ENCODE measurements around the gene SEPTIN7.

Gene SEPTIN7

GRCh38 chr7:35800718-35801391 lies at the start of gene SEPTIN7:
Gene SEPTIN7 (plus strand): TSS chr7:35801057. CDS start chr7:35801210, 153 bp downstream.
- H3K79me2 ChIP-seq (ENCODE audit: insufficient read depth, low read length): peaks cover 77% of the 10 kb centered on the region
- no peaks in the 10 kb centered on the region for H3K27me3 ChIP-seq (ENCODE audit: insufficient read depth, low read length, poor library complexity)
- peak within 1 kb of the TSS; percentile 96 for H2AFZ ChIP-seq (ENCODE audit: low read depth, low read length)
- peak within 1 kb of the TSS; percentile 85 to 89 for H3K4me3 ChIP-seq (ENCODE audit: low read depth in 1 of 2, low read length in 2 of 2)
- H3K36me3 ChIP-seq (ENCODE audit: insufficient read depth, low read length): peaks cover 9% of the 10 kb centered on the region; the same call in 1 of the 2 replicates
- peak within 1 kb of the TSS; percentile 81 for H3K4me2 ChIP-seq (ENCODE audit: insufficient read depth, low read length)
- H3K9ac ChIP-seq (ENCODE audit: low read depth, low read length): peak within 1 kb of the TSS; percentile 97
- peaks cover 51% of the 10 kb centered on the region for H3K4me1 ChIP-seq (ENCODE audit: insufficient read depth, low read length)
- peak; percentile 88 for ATAC-seq (ENCODE audit: insufficient read depth, low read depth)
- peak within 1 kb of the TSS; percentile 99 for H3K27ac ChIP-seq (ENCODE audit: low read length)
- no peaks in the 10 kb centered on the region for H3K9me3 ChIP-seq (ENCODE audit: insufficient read depth, low read length, severe bottlenecking)
- TF ChIP-seq EZH2 (IDR thresholded peaks at IDR 0.05; ENCODE audit: borderline replicate concordance, low read depth, low read length, severe bottlenecking): no peak
- TF ChIP-seq CTCF (IDR thresholded peaks at IDR 0.05; ENCODE audit: borderline replicate concordance, extremely low read depth, low read length, poor library complexity, severe bottlenecking): no peak
- peak; percentile 99 for DNase-seq
- H4K20me1 ChIP-seq (ENCODE audit: insufficient read depth, low read length): peaks cover 36% of the 10 kb centered on the region

GRCh38 chr7:35752742-35753141 lies 48.1 kb upstream of the SEPTIN7 start:
- Histone ChIP-seq H4K20me1 (ENCODE audit: insufficient read depth, low read length) (no peaks in the 10 kb centered on the region), H2AFZ (ENCODE audit: low read depth, low read length) (no peak overlapping the region), H3K79me2 (ENCODE audit: insufficient read depth, low read length) (no peaks in the 10 kb centered on the region), H3K9me3 (ENCODE audit: insufficient read depth, low read length, severe bottlenecking) (no peaks in the 10 kb centered on the region), H3K36me3 (ENCODE audit: insufficient read depth, low read length) (no peaks in the 10 kb centered on the region), H3K9ac (ENCODE audit: low read depth, low read length) (no peak overlapping the region), H3K4me3 (ENCODE audit: low read depth in 1 of 2, low read length in 2 of 2) (no peak overlapping the region), H3K27ac (ENCODE audit: low read length) (no peak overlapping the region), H3K4me1 (ENCODE audit: insufficient read depth, low read length) (no peaks in the 10 kb centered on the region), H3K27me3 (ENCODE audit: insufficient read depth, low read length, poor library complexity) (no peaks in the 10 kb centered on the region), H3K4me2 (ENCODE audit: insufficient read depth, low read length) (no peak overlapping the region)
- ATAC-seq (ENCODE audit: insufficient read depth, low read depth) (no peak), DNase-seq (no peak)
- no peak for TF ChIP-seq EZH2 (IDR thresholded peaks at IDR 0.05; ENCODE audit: borderline replicate concordance, low read depth, low read length, severe bottlenecking)
- TF ChIP-seq CTCF (IDR thresholded peaks at IDR 0.05; ENCODE audit: borderline replicate concordance, extremely low read depth, low read length, poor library complexity, severe bottlenecking): no peak

- H4K20me1 ChIP-seq (ENCODE audit: insufficient read depth, low read length): no peaks in the 10 kb centered on the region
- no peak for ATAC-seq (ENCODE audit: insufficient read depth, low read depth)
- H3K27me3 ChIP-seq (ENCODE audit: insufficient read depth, low read length, poor library complexity): no peaks in the 10 kb centered on the region
- no peak overlapping the region for H3K4me2 ChIP-seq (ENCODE audit: insufficient read depth, low read length)
- H3K36me3 ChIP-seq (ENCODE audit: insufficient read depth, low read length): no peaks in the 10 kb centered on the region
- no peaks in the 10 kb centered on the region for H3K79me2 ChIP-seq (ENCODE audit: insufficient read depth, low read length)
- no peaks in the 10 kb centered on the region for H3K4me1 ChIP-seq (ENCODE audit: insufficient read depth, low read length)
- DNase-seq: no peak
- no peak overlapping the region for H3K9ac ChIP-seq (ENCODE audit: low read depth, low read length)
- TF ChIP-seq EZH2 (IDR thresholded peaks at IDR 0.05; ENCODE audit: borderline replicate concordance, low read depth, low read length, severe bottlenecking): no peak
- no peak for TF ChIP-seq CTCF (IDR thresholded peaks at IDR 0.05; ENCODE audit: borderline replicate concordance, extremely low read depth, low read length, poor library complexity, severe bottlenecking)
- H3K27ac ChIP-seq (ENCODE audit: low read length): no peak overlapping the region
- H2AFZ ChIP-seq (ENCODE audit: low read depth, low read length): no peak overlapping the region
- H3K4me3 ChIP-seq (ENCODE audit: low read depth in 1 of 2, low read length in 2 of 2): no peak overlapping the region
- H3K9me3 ChIP-seq (ENCODE audit: insufficient read depth, low read length, severe bottlenecking): no peaks in the 10 kb centered on the region
Observed at GRCh38 chr7:35753761-35754603, 46.9 kb upstream of the SEPTIN7 start.
